Activated naive CD4-positive, alpha-beta T cell treated with anti-CD3 and anti-CD28 coated beads, Interleukin-2, amount 50 U/mL, for 72 hours (primary cell): ENCODE measurements around the gene USH2A. TPM values are rescaled to one million over a fixed set of nuclear protein-coding genes. Genes with fewer than 3 reads are reported as not detected.

Experiments used
- ATAC-seq, 2 donors: fragments of 150-1000 bp; cut with Tn5 transposase; 2 replicates each; pipeline ENCODE4 v1.10.0; 2021; ENCODE audit warnings: mild to moderate bottlenecking in 2 of 2, moderate library complexity in 2 of 2
- DNase-seq, 2 donors: peaks; one replicate each; pipeline ENCODE4 v3.0.0; 2021 to 2022; ENCODE audit warnings: low spot score in 2 of 2
- H3K27ac Mint-ChIP-seq, 2 donors: one replicate each; pipeline ENCODE4 v1.8.0; 2022; ENCODE audit warnings: mild to moderate bottlenecking in 2 of 2, mixed read lengths in 2 of 2
- H3K36me3 Mint-ChIP-seq, 2 donors: one replicate each; pipeline ENCODE4 v1.8.0; 2022; ENCODE audit warnings: mixed read lengths in 2 of 2
- H3K9me3 Mint-ChIP-seq, 2 donors: one replicate each; pipeline ENCODE4 v1.8.0; 2022; ENCODE audit warnings: mixed read lengths in 2 of 2
- total RNA-seq, 2 donors: library from RNA; stranded (reverse); gene quantifications; one replicate each; pipeline ENCODE4 v1.2.3, GENCODE V29; 2022

Gene USH2A
- total RNA-seq, 2 donors from 2014 or later: not detected

DNA sequence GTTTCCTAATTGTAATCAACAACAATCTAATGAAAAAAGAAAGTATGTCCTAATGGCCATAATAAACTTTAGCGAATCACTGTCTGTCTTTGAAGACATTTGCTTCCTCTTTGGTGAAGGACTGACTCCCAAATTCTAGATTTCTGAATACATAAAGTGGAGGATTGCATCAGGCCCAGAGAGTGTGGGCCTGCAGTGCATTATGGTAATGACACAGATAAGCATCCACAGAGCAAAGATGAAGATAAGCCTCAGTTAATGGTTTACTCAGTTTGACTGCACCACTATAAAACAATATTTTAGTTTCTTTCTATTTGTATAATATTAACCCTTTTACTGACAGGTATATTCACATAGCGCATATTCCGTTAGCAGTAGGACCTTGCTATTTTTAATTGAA lies 490.7 kb downstream of the USH2A start:
- no peaks in the 10 kb centered on the region for H3K36me3 Mint-ChIP-seq
- H3K27ac Mint-ChIP-seq: no peak overlapping the region
- H3K9me3 Mint-ChIP-seq: no peaks in the 10 kb centered on the region
- no peak for DNase-seq
- no peak for ATAC-seq

DNA sequence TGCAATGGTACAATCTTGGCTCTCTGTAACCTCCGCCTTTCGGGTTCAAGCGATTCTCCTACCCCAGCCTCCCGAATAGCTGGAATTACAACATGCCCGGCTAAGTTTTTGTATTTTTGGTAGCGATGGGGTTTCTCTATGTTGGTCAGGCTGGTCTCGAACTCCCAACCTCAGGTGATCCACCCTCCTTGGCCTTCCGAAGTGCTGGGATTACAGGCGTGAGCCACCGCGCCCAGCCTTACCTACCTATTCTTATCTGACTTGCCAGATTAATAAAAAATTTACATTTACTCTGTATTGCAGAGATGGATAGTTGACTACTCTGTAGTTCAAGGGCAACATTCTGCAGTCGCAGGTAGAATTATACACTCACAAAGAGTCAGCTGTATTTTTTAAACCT lies 496.6 kb downstream of the USH2A start:
- Mint-ChIP-seq H3K36me3 (no peaks in the 10 kb centered on the region), H3K27ac (no peak overlapping the region), H3K9me3 (peaks cover 0 to 5% of the 10 kb centered on the region in 2 donors)
- DNase-seq: no peak
- ATAC-seq: no peak

GRCh38 chr1:215923129-215923824 lies 500.0 kb downstream of the USH2A start:
- DNase-seq: no peak
- H3K36me3 Mint-ChIP-seq: no peaks in the 10 kb centered on the region
- no peak for ATAC-seq

DNA sequence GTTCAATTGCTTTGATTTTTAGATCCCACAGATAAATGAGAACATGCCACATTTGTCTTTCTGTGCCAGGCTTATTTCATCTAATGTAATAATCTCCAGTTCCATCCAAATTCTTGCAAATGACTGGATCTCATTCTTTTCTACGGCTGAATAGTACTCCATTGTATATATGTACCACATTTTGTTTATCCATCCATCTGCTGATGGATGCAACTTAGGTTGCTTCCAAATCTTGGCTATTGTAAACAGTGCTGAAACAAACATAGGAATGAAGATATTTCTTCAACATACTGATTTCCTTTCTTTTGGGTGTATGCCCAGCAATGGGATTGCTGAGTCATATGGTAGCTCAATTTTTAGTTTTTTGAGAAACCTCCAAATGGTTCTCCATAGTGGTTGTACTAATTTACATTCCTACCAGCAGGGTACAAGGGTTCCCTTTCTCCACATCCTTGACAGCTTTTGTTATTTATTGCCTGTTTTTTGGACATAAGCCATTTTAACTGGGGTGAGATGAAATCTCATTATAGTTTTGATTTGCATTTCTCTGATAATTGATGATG lies 511.8 kb downstream of the USH2A start:
- H3K36me3 Mint-ChIP-seq: peaks cover 0 to 4% of the 10 kb centered on the region in 2 donors
- no peak for ATAC-seq
- DNase-seq: no peak
- H3K27ac Mint-ChIP-seq: no peak overlapping the region
- peaks cover 26 to 37% of the 10 kb centered on the region in 2 donors for H3K9me3 Mint-ChIP-seq

More at GRCh38 chr1:215923129-215923824, 500.0 kb downstream of the USH2A start:
- Mint-ChIP-seq H3K9me3 (peaks cover 0 to 10% of the 10 kb centered on the region in 2 donors), H3K27ac (no peak overlapping the region)

DNA sequence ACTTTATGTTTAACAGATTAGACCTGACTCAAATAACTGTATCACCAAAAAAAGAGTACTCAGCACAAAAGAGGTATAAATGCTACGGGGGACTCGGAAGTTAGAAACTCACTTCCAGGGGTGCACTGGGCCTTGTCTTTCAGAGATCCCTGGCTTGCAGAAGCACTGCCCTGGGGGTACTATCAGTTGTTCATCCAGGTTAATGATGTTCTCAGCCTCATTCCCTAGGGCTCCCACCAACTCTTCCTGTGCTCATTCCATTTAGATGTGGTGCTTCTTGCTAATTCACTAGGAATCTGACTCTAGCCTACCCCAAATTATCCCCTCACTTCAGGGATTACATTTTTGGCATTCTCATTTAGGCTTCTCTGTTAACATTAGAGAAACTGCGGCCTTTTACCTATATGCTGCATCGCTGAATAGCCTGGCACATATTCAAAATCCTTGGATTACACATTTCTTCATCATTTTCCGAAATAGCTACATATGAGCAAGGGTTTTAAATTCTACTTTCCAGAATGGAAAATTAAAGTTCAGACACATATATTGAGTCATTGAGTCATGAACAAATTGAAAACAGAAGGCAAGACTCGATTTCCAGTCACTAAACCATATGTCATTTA lies 517.6 kb downstream of the USH2A start:
- no peak overlapping the region for H3K27ac Mint-ChIP-seq
- peaks cover 18 to 30% of the 10 kb centered on the region in 2 donors for H3K9me3 Mint-ChIP-seq
- DNase-seq (no peak), ATAC-seq (no peak)
- H3K36me3 Mint-ChIP-seq: no peaks in the 10 kb centered on the region

GRCh38 chr1:215900684-215901083 lies 522.6 kb downstream of the USH2A start:
- DNase-seq: no peak
- peaks cover 11 to 15% of the 10 kb centered on the region in 2 donors for H3K9me3 Mint-ChIP-seq
- no peaks in the 10 kb centered on the region for H3K36me3 Mint-ChIP-seq
- no peak overlapping the region for H3K27ac Mint-ChIP-seq
- ATAC-seq: no peak

- ATAC-seq (no peak), DNase-seq (no peak)
- Mint-ChIP-seq H3K9me3 (peaks cover 15% of the 10 kb centered on the region in 2 donors), H3K27ac (no peak overlapping the region), H3K36me3 (no peaks in the 10 kb centered on the region)
Observed at GRCh38 chr1:215899901-215900300, 523.3 kb downstream of the USH2A start.

DNA sequence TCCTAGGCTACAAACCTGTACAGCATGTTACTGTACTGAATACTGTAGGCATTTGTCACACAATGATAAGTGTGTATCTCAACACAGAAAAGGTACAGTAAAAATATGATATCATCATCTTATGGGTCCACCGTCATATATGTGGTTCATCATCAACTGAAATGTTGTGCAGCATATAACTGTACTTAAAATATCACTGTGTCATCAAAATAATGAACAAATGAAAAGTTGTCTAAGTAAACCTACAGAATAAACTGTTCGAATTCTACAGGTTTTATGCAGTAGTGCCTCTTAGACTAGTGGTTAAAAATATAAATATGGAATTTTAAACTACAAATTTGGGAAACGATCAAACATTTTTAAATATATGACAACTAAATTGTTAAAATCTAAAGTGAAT lies 527.4 kb downstream of the USH2A start:
- Mint-ChIP-seq H3K9me3 (peaks cover 3 to 7% of the 10 kb centered on the region in 2 donors), H3K36me3 (no peaks in the 10 kb centered on the region), H3K27ac (no peak overlapping the region)
- ATAC-seq (no peak), DNase-seq (no peak)

GRCh38 chr1:215895276-215895675 lies 528.0 kb downstream of the USH2A start:
- ATAC-seq: no peak
- peaks cover 3 to 7% of the 10 kb centered on the region in 2 donors for H3K9me3 Mint-ChIP-seq

DNA sequence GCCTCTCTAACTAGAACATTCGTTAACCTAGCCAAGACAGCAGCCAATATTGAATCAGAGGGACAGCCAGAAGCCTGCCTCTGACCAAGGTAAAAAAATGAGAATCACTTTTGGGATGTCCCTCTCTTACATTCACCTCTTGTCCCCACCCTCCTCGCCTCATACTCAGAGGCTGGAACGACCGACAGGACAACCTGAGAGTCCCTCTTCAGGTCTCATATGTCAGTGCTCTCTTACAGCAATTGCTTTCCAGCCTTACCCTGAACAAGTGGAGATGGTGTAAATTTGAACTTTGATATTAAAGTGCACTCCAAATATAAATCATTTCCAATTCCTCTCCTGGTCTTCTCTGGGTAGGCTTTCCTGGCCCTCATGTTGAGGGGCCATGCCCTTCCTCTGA lies 528.6 kb downstream of the USH2A start:
- ATAC-seq (no peak), DNase-seq (no peak)
- H3K36me3 Mint-ChIP-seq: no peaks in the 10 kb centered on the region
- H3K9me3 Mint-ChIP-seq: peaks cover 3 to 7% of the 10 kb centered on the region in 2 donors
- no peak overlapping the region for H3K27ac Mint-ChIP-seq

More at GRCh38 chr1:215895276-215895675, 528.0 kb downstream of the USH2A start:
- H3K27ac Mint-ChIP-seq: no peak overlapping the region
- no peaks in the 10 kb centered on the region for H3K36me3 Mint-ChIP-seq
- DNase-seq: no peak

DNA sequence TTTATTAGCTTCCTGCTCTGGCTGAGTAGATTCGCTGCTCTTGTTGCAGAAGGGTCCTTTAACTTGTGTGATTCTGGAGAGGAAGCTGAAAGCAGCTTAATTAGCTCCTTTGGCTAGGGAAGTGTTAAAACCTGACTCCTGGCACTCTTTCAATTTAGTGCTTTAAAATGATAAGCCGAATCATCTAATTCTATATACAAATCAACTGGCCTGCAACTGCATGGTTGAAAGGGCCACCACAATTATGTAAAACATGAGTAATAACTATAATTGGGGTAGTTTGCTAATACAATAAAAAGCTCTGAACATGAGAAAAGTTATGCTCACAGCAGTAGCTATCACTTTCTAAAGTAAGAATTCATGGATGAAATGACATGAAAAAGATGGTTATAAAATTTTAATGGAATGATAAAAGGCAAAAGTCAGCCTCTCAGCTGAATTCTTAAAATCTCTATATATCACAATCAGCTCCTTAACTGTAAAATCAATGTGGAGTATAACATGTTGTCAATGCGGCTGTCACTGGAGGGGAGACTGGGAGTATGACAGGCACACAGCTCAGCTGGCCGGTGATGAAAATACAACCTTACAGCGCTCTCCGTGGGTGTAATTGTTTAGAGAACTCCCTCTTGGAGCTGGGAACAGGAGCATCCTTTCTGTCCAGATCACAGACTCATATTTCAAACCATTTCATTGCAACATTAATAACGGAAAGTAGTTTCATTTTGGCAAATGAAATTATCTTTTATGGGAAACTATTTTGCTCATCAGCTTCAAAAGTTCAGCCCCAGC lies 531.8 kb downstream of the USH2A start:
- Mint-ChIP-seq H3K36me3 (no peaks in the 10 kb centered on the region), H3K27ac (no peak overlapping the region), H3K9me3 (peaks cover 2 to 6% of the 10 kb centered on the region in 2 donors)
- no peak for ATAC-seq
- DNase-seq: no peak

- Mint-ChIP-seq H3K36me3 (no peaks in the 10 kb centered on the region), H3K27ac (no peak overlapping the region), H3K9me3 (peaks cover 5 to 9% of the 10 kb centered on the region in 2 donors)
- no peak for DNase-seq
- ATAC-seq: no peak
Observed at GRCh38 chr1:215890438-215890837, 532.8 kb downstream of the USH2A start.

DNA sequence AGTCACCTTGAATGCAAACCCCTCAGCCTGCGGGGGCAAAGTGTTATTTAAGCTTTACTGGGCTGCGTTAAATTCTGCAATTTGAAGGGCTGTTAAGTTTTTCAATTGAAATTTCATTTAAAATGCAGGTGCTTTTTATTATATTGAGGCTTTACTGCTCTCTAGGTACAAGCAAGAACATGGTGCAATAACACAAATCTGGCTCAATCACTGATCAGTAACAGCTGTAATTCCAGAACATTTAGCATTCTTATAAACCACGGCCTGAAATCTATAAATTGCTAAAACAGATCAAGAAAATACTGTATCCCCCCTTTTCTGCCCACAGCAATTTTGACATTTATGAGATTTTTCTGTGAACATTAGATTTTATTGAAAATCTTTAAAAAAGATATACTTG lies 533.4 kb downstream of the USH2A start:
- Mint-ChIP-seq H3K27ac (no peak overlapping the region), H3K9me3 (peaks cover 5% of the 10 kb centered on the region in 2 donors), H3K36me3 (no peaks in the 10 kb centered on the region)
- DNase-seq (no peak), ATAC-seq (no peak)

DNA sequence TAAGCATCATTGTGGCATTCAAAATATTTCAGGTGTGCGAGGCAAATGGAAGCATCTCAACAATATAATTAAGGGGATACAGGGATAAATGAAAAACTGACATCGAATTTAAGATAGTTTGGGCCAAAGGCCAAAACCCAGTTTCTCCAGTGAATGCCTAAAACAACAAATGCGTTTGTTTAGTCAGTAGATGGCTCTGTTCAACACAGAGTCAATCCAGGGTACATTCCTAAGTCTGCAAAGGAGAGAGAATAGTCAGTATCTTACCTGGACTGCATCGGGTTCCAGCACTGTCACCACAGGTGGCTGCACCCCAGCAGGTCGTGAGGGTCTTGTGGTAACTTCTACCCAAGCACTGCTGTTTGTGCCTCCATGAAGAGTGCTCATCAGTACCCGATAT lies 535.1 kb downstream of the USH2A start:
- H3K9me3 Mint-ChIP-seq: peaks cover 5% of the 10 kb centered on the region in 2 donors
- H3K27ac Mint-ChIP-seq: no peak overlapping the region
- DNase-seq: no peak
- H3K36me3 Mint-ChIP-seq: no peaks in the 10 kb centered on the region
- ATAC-seq: no peak

GRCh38 chr1:215887627-215888026 lies 535.6 kb downstream of the USH2A start:
- DNase-seq: no peak
- Mint-ChIP-seq H3K27ac (no peak overlapping the region), H3K9me3 (peaks cover 5% of the 10 kb centered on the region in 2 donors), H3K36me3 (no peaks in the 10 kb centered on the region)
- ATAC-seq: no peak

DNA sequence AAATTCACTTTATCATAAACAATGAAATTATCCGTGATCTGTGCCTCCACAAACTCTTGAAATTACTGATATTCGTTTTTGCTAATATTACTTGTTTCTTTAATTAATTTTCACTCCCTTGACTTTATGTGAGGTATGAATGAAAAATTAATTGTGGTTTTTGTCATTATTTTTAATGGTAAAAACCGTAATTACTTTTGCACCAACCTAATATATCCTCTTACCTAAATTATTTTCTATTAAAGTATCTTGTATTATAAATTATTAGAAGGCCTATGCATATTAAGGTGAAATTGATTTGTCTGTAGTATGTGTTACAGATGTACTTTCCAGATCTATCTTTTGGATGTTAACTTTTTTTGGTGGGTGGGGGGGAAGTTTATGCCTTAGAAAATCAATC lies 540.2 kb downstream of the USH2A start:
- no peak for ATAC-seq
- H3K9me3 Mint-ChIP-seq: peaks cover 10 to 17% of the 10 kb centered on the region in 2 donors

DNA sequence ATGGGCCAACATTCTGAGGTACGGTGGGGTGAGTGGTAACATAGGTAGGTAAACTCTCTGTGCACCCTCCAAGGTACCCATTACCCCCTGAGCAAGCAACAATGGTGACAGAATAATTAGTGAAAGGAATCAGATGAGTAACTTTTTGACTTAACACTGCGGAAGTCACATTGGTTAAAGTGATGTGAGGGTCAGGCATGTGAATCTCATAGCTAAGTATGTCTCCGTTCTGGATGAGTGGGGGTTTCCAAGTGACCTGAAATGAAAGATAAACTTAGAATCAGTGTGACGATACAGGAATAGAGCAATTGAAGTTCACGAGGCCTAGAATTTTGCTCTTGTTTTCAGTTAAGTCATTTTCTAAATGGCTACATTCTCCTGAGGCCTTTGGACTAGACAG lies 544.4 kb downstream of the USH2A start:
- Mint-ChIP-seq H3K27ac (no peak overlapping the region), H3K36me3 (peaks cover 0 to 5% of the 10 kb centered on the region in 2 donors), H3K9me3 (peaks cover 11 to 21% of the 10 kb centered on the region in 2 donors)
- ATAC-seq (no peak), DNase-seq (no peak)

More for the DNA sequence above, 540.2 kb downstream of the USH2A start:
- DNase-seq: no peak
- H3K36me3 Mint-ChIP-seq: no peaks in the 10 kb centered on the region
- H3K27ac Mint-ChIP-seq: no peak overlapping the region
